ENCODE measurements around the gene OSBPL1A.

- TF ChIP-seq CTCF (IDR thresholded peaks at IDR 0.05; ENCODE audit: insufficient read depth, low read length) (no peak), REST (IDR thresholded peaks at IDR 0.05; ENCODE audit: insufficient replicate concordance, low read depth) (no peak), GABPA (IDR thresholded peaks at IDR 0.05; ENCODE audit: low read depth) (no peak), POLR2AphosphoS5 (IDR thresholded peaks at IDR 0.05; ENCODE audit: low read depth) (no peak)
Measured at GRCh38 chr18:24234850-24235418, 162.7 kb downstream of the OSBPL1A start.

Data from HL-60 (cell line).